HCT116 (cell line): ENCODE measurements around the gene P2RX5. TPM values are rescaled to one million over a fixed set of nuclear protein-coding genes. Genes with fewer than 3 reads are reported as not detected.

ENCODE experiments used
- ATAC-seq: fragments of 200-7000 bp; cut with Tn5 transposase; 2 replicates; pipeline ENCODE4 v1.9.1; 2020; ENCODE audit warnings: mild to moderate bottlenecking, moderate library complexity
- BruUV-seq: library from RNA; stranded (reverse); fragments of 400-500 nt; replicated peaks from 2 replicates; lab custom pipeline; 2021; lab: Mats Ljungman, UMichigan
- CTCF ChIA-PET: fragments of 300-600 bp; sonication (Branson Sonifier 250); formaldehyde crosslinking; loops from one replicate; lab custom pipeline; 2021; ENCODE audit warnings: antibody characterized with exemption; lab: Charles Lee
- POLR2A ChIA-PET: fragments of 300-600, 350-600 bp; sonication (Branson Sonifier 250); formaldehyde crosslinking; loops from one replicate; lab custom pipeline; 2021; ENCODE audit warnings: antibody characterized with exemption; lab: Charles Lee
- RAD21 ChIA-PET, 2 experiments: fragments of 300-600 bp; sonication (Branson Sonifier 250); formaldehyde crosslinking; loops; one replicate each; lab custom pipeline; 2023; ENCODE audit warnings: low total read pairs in 2 of 2; ENCODE audit not compliant: uncharacterized antibody in 2 of 2, unreplicated experiment in 2 of 2, low non-redundant PET in 1 of 2; lab: Charles Lee
- DNase-seq: peaks from one replicate; pipeline ENCODE4 v3.0.0-alpha.2; 2010; ENCODE audit warnings: low read depth, low spot score
- H2AFZ ChIP-seq: fragments of 200-600 bp; shearing (Covaris generic), sonication (generic); 2 replicates; pipeline ENCODE4 v1.6.1; 2017; ENCODE audit warnings: low read depth, mixed run types, mixed read lengths, antibody characterized with exemption, low read length; ENCODE audit not compliant: poor library complexity, severe bottlenecking
- H3K27ac ChIP-seq: 2 replicates; pipeline ENCODE4 v1.5.1; 2012; ENCODE audit warnings: low read depth, low read length
- H3K27me3 ChIP-seq: fragments of 200-600 bp; sonication (generic); 2 replicates; pipeline ENCODE4 v1.6.1; 2016; ENCODE audit warnings: mixed run types, low read length, mixed read lengths; ENCODE audit not compliant: insufficient read depth
- H3K36me3 ChIP-seq, 2 experiments: fragments of 200-500 bp in 1 of 2; fragments of 200-600 bp in 1 of 2; sonication (Bioruptor generic) in 1 of 2; sonication (generic) in 1 of 2; 2 replicates each; pipeline versions ENCODE4 v1.5.1 to v1.6.1; 2014 to 2016; ENCODE audit warnings: low read length in 2 of 2, inconsistent platforms in 1 of 2, mixed read lengths in 1 of 2, mixed run types in 1 of 2; ENCODE audit not compliant: insufficient read depth in 2 of 2, control insufficient read depth in 1 of 2
- H3K4me1 ChIP-seq, 2 experiments: fragments of 200-600 bp in 1 of 2; sonication (generic) in 1 of 2; 2 replicates each; pipeline versions ENCODE4 v1.5.1 to v1.6.1; 2012 to 2017; ENCODE audit warnings: low read length in 2 of 2, inconsistent platforms in 1 of 2, mild to moderate bottlenecking in 1 of 2, mixed read lengths in 1 of 2, mixed run types in 1 of 2, moderate library complexity in 1 of 2; ENCODE audit not compliant: insufficient read depth in 2 of 2, control insufficient read depth in 1 of 2
- H3K4me2 ChIP-seq: fragments of 200-600 bp; sonication (generic); 2 replicates; pipeline ENCODE4 v1.6.1; 2017; ENCODE audit warnings: mixed run types, low read length, mixed read lengths
- H3K4me3 ChIP-seq, 2 experiments: fragments of 200-600 bp in 1 of 2; sonication (generic) in 1 of 2; replicated peaks in 1 of 2; 2 replicates each; pipeline ENCODE4 v1.5.1; 2011 to 2016; ENCODE audit warnings: low read length in 2 of 2, control low read depth in 1 of 2, low read depth in 1 of 2, mild to moderate bottlenecking in 1 of 2, mixed read lengths in 1 of 2, mixed run types in 1 of 2
- H3K79me2 ChIP-seq: fragments of 200-600 bp; sonication (generic); 2 replicates; pipeline ENCODE4 v1.6.1; 2017; ENCODE audit warnings: mild to moderate bottlenecking, mixed run types, low read length, moderate library complexity, mixed read lengths; ENCODE audit not compliant: insufficient read depth
- H3K9ac ChIP-seq: fragments of 200-600 bp; sonication (generic); 2 replicates; pipeline ENCODE4 v1.6.1; 2016; ENCODE audit warnings: low read length, mixed read lengths
- H3K9me2 ChIP-seq: fragments of 200-600 bp; sonication (generic), shearing (Covaris generic); 2 replicates; pipeline ENCODE4 v1.6.1; 2017; ENCODE audit warnings: mixed run types, mild to moderate bottlenecking, moderate library complexity; ENCODE audit not compliant: insufficient read depth
- H3K9me3 ChIP-seq, 2 experiments: fragments of 200-500 bp in 1 of 2; fragments of 200-600 bp in 1 of 2; sonication (Bioruptor generic) in 1 of 2; sonication (generic) in 1 of 2; 2 replicates each; pipeline ENCODE4 v1.6.1; 2014 to 2017; ENCODE audit warnings: low read length in 2 of 2, mixed read lengths in 2 of 2, inconsistent platforms in 1 of 2, low read depth in 1 of 2, mild to moderate bottlenecking in 1 of 2, mixed run types in 1 of 2, moderate library complexity in 1 of 2; ENCODE audit not compliant: control insufficient read depth in 1 of 2, insufficient read depth in 1 of 2
- H4K20me1 ChIP-seq: fragments of 200-600 bp; sonication (generic), shearing (Covaris generic); 2 replicates; pipeline ENCODE4 v1.6.1; 2017; ENCODE audit warnings: mixed run types, mild to moderate bottlenecking, moderate library complexity; ENCODE audit not compliant: insufficient read depth
- CEBPB ChIP-seq: IDR thresholded peaks from 2 replicates; pipeline ENCODE4 v1.6.1; 2012; ENCODE audit warnings: low read depth
- CTCF ChIP-seq, 3 experiments: fragments of 200-600 bp in 1 of 3; sonication (generic) in 1 of 3; IDR thresholded peaks in 2 of 3; conservative IDR thresholded peaks in 1 of 3; 2 replicates each; pipeline ENCODE4 v1.5.1; 2012 to 2017; ENCODE audit warnings: low read depth in 2 of 3, low read length in 2 of 3, antibody characterized with exemption in 1 of 3, borderline replicate concordance in 1 of 3, control low read depth in 1 of 3, mild to moderate bottlenecking in 1 of 3, mixed read lengths in 1 of 3, mixed run types in 1 of 3, moderate library complexity in 1 of 3; ENCODE audit not compliant: insufficient read depth in 1 of 3
- EGR1 ChIP-seq: IDR thresholded peaks from 2 replicates; pipeline ENCODE4 v1.6.1; 2012; ENCODE audit warnings: low read depth
- EZH2phosphoT487 ChIP-seq: fragments of 200-600 bp; IDR thresholded peaks from 2 replicates; pipeline ENCODE4 v1.6.1; 2018; ENCODE audit warnings: antibody characterized with exemption, borderline replicate concordance
- JUND ChIP-seq: IDR thresholded peaks from 2 replicates; pipeline ENCODE4 v1.6.1; 2012
- POLR2AphosphoS5 ChIP-seq: IDR thresholded peaks from 2 replicates; pipeline ENCODE4 v1.6.1; 2011; ENCODE audit warnings: mild to moderate bottlenecking, low read depth, low read length, moderate library complexity
- ZNF274 ChIP-seq: fragments of 200-500 bp; sonication (Bioruptor generic); IDR thresholded peaks from 2 replicates; pipeline ENCODE4 v1.6.1; 2014; ENCODE audit warnings: mild to moderate bottlenecking, low read depth, low read length, inconsistent platforms
- intact Hi-C: fragments of 100-400 bp; cut with micrococcal nuclease; formaldehyde crosslinking; loops from 2 replicates; pipeline ENCODE4 v1.10.0; 2022
- total RNA-seq: library from RNA; stranded (reverse); gene quantifications from one replicate; pipeline ENCODE4 v1.2.1, GENCODE V29; 2021; ENCODE audit not compliant: unreplicated experiment
- TF ChIP-seq, protein P1 (sequence below): IDR thresholded peaks from 2 replicates; pipeline ENCODE4 v1.6.1; 2012
- TF ChIP-seq, protein P2 (sequence below): IDR thresholded peaks from 2 replicates; pipeline ENCODE4 v1.6.1; 2012

P2RX5 gene
- total RNA-seq, 1 experiment from 2014 or later = 9.0 TPM

DNA sequence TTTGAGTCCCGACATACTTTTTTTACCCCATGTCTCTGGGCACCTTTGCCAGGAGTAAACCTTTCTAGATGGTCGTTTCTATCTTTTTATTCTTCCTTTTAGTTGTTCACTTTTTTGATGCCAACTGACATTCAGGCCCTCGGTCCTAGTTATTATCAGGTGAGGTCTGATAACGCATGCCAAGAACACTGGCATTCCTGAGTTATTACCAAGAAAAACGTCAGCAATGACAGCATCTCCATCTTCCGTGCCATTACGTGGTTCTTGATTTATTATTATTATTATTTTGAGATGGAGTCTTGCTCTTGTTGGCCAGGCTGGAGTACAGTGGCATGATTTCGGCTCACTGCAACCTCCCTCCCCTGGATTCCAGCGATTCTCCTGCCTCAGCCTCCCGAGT, 49.1 kb upstream of the P2RX5 start:
- POLR2A ChIA-PET = no interaction called here

More for the DNA sequence above, 49.1 kb upstream of the P2RX5 start:
- Histone ChIP-seq H4K20me1 (no peaks in the 10 kb centered on the region), H3K79me2 (no peaks in the 10 kb centered on the region), H3K27ac (no peak overlapping the region), H3K36me3 (no peaks in the 10 kb centered on the region), H3K9ac (no peak overlapping the region), H3K9me3 (no peaks in the 10 kb centered on the region), H3K4me3 (no peak overlapping the region), H2AFZ (no peak overlapping the region), H3K4me1 (no peaks in the 10 kb centered on the region), H3K4me2 (no peak overlapping the region), H3K9me2 (no peaks in the 10 kb centered on the region), H3K27me3 (no peaks in the 10 kb centered on the region)
- TF ChIP-seq CTCF (IDR thresholded peaks at IDR 0.05 in 2 of 3, conservative IDR thresholded peaks at IDR 0.05 in 1 of 3; ENCODE audit: borderline replicate concordance in 1 of 3, insufficient read depth in 1 of 3, low read depth in 2 of 3, low read length in 2 of 3) (no peak), EGR1 (no peak), EZH2phosphoT487 (no peak), POLR2AphosphoS5 (no peak), CEBPB (no peak), ZNF274 (no peak), JUND (no peak)
- TF ChIP-seq, protein P1, sequence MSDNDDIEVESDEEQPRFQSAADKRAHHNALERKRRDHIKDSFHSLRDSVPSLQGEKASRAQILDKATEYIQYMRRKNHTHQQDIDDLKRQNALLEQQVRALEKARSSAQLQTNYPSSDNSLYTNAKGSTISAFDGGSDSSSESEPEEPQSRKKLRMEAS = no peak
- TF ChIP-seq, protein P2, sequence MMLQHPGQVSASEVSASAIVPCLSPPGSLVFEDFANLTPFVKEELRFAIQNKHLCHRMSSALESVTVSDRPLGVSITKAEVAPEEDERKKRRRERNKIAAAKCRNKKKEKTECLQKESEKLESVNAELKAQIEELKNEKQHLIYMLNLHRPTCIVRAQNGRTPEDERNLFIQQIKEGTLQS = no peak
- BruUV-seq = no TSS peak
- no peak for DNase-seq
- intact Hi-C loops = no loop called here
- ChIA-PET RAD21 (no interaction called here), CTCF (no interaction called here)
- no peak for ATAC-seq
